Stimulated activated CD4-positive, alpha-beta T cell treated with anti-CD3 and anti-CD28 coated beads, Interleukin-12 subunit alpha, Interleukin-12 subunit beta, amount 100 ng/mL, for 48 hours (primary cell): ENCODE measurements around the gene PRDM13.
"Not testable (repeated sequence)": the region's sequence is repeated elsewhere in the genome, so short reads cannot be mapped to it uniquely, and the experiment has no call there.

Experiments
- DNase-seq, 3 donors: peaks; one replicate each; pipeline ENCODE4 v3.0.0-alpha.2; 2020; ENCODE audit warnings: low read depth in 2 of 3, low spot score in 1 of 3

The PRDM13 gene

GRCh38 chr6:99622044-99622443 is 15.4 kb downstream of the PRDM13 start:
- DNase-seq, result not testable (repeated sequence)

- DNase-seq, result no peak
Measured at GRCh38 chr6:99629293-99629692, 22.7 kb downstream of the PRDM13 start.

- no peak for DNase-seq
Measured at GRCh38 chr6:99637629-99638028, 31.0 kb downstream of the PRDM13 start.

- not testable (repeated sequence) for DNase-seq
Measured at GRCh38 chr6:99638358-99638757, 31.7 kb downstream of the PRDM13 start.

- DNase-seq, result no peak
Measured at GRCh38 chr6:99641270-99641669, 34.6 kb downstream of the PRDM13 start.

- no peak for DNase-seq
Measured at GRCh38 chr6:99645986-99646385, 39.4 kb downstream of the PRDM13 start.

GRCh38 chr6:99650091-99650571 is 43.5 kb downstream of the PRDM13 start:
- DNase-seq, result not testable (repeated sequence)

GRCh38 chr6:99660206-99660605 is 53.6 kb downstream of the PRDM13 start:
- DNase-seq, result no peak

- no peak for DNase-seq
Measured at GRCh38 chr6:99661870-99662269, 55.2 kb downstream of the PRDM13 start.

GRCh38 chr6:99662616-99663015 is 56.0 kb downstream of the PRDM13 start:
- no peak for DNase-seq
